Stimulated activated CD4-positive, alpha-beta T cell treated with anti-CD3 and anti-CD28 coated beads, TNF-alpha, amount 100 ng/mL, for 48 hours (primary cell): ENCODE results near the gene ZFP36.

Experiments used
- DNase-seq, 3 donors: peaks; one replicate each; pipeline ENCODE4 v3.0.0-alpha.2; 2020; ENCODE audit warnings: low read depth in 3 of 3

The ZFP36 gene

GRCh38 chr19:39419003-39419402, 12.4 kb downstream of the ZFP36 start:
- no peak for DNase-seq

DNA sequence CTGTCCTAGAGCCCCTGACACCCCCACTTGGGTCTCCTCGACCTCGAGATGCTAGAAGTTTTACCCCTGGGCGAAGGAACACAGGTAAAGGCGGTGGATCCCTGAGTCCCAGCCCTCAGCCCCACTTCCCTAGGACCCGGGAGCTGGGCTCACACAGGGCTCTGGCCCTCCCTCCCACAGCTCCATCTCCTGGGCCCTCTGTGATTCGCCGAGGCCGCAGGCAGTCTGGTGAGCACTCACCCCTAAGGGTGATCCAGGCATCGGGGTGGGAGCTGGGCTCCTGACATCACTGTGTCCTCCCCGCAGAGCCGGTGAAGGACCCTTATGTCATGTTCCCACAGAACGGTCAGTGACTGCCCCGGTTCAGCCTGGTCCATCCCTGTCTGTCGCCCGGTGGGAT, 14.1 kb downstream of the ZFP36 start:
- DNase-seq = no peak

- no peak for DNase-seq
Observed at GRCh38 chr19:39422020-39422419, 15.4 kb downstream of the ZFP36 start.

DNA sequence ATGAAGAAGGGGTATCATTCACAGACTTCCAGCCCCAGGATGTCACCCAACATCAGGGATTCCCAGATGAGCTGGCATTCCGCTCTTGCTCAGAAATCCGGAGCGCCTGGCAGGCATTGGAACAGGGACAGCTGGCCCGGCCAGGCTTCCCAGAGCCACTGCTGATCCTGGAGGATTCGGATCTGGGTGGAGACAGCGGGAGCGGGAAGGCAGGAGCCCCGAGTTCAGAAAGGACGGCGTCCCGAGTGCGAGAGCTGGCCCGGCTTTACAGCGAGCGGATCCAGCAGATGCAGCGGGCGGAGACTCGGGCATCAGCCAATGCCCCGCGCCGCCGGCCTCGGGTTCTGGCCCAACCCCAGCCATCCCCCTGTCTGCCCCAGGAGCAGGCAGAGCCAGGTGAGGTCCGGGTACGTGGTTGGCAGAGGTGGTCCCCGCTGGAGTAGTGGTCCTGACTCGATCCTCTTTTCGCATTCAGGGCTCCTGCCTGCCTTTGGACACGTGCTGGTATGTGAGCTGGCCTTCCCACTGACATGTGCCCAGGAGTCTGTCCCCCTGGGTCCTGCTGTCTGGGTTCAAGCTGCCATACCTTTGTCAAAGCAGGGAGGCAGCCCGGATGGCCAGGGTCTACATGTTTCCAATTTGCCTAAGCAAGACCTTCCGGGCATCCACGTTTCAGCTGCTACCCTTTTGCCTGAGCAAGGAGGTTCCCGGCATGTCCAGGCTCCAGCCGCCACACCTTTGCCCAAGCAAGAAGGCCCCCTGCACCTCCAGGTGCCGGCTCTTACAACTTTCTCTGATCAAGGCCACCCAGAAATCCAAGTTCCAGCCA, 16.8 kb downstream of the ZFP36 start:
- no peak for DNase-seq

- DNase-seq = no peak
Observed at GRCh38 chr19:39424934-39425333, 18.3 kb downstream of the ZFP36 start.

GRCh38 chr19:39425744-39426143, 19.1 kb downstream of the ZFP36 start:
- DNase-seq = no peak

GRCh38 chr19:39426170-39426569, 19.5 kb downstream of the ZFP36 start:
- DNase-seq = no peak

- no peak for DNase-seq
Observed at GRCh38 chr19:39427707-39428106, 21.1 kb downstream of the ZFP36 start.

DNA sequence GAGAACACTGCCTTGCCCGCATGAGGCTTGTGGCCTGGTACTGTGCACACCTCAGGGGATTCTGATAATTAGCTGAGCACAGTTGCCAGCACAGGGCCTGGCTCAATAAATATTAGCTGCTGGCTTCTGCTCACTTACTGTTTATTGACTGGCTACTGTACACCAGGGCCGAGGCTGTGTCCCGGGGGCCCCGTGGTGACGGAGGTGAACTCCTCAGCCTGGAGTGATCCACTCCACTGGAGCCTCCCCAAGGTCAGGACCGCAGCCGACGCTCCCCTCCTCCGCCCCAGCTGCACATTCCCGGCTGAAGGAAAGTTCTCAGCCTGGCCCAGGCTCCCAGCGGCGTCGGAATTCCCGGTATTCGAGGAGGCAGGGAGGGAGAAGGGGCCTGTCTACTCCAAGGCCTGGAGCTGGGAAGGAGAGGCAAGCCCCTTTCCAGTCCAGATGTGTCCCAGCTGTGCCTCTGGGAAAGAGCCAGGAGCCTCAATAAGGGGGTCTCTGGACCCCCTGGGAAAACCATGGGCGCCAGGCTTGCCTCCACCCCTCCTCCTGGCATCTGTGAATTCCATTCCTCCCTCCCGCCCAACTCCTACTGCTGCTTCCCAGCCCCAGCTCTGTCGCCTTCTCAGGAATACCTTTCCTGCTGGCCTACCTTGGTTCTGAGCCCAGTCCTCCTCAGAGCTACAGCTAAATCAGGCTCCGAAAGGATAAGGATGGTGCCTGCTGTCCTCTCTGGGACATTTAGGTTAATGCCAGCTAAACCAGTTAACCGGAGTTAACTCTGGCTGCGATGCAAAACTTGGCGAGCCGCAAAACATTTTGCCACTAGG, 21.9 kb downstream of the ZFP36 start:
- DNase-seq = no peak

DNA sequence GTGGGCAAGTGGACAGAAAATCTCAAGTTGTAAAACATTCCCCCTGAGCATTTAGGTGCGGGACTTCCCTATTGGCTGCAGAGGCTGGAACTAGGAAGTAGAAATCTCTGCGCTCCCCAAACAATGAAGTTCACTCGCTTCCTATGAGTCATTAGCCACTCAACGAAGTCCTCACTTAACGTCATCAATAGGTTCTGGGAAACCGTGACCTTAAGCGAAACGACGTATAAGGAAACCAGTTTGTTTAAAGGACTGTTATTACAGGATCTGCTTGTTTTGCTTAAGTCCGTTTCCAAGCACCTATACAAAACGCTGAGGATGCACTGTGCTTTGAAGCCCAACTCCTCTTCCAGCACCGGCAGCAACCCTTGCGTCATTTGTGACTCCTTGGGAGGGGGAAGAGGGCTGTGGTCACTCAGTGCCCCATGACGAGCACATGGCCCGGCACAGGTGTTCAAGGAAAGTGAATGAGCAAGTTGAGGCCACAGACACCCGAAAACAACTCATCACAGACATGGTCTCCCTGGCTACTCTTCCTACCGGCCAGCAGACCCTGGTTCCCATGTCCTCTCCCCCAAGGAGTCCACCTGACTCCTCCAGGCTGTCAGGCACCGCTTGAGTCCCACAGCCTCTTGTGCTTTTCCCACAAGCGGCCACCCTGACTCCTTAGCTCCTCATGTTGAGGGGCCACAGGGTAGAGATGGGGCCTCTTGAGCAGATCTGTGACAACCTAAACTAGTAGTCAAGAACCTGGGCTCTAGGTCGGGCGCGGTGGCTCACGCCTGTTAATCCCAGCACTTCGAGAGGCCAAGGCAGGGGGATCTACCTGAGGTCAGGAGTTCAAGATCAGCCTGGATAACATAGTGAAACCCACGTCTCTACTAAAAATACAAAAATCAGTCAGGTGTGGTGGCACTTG, 24.3 kb downstream of the ZFP36 start:
- DNase-seq = peak in 2 of 3 donors; percentile 53 to 67

- no peak for DNase-seq
Observed at GRCh38 chr19:39432677-39433025, 26.0 kb downstream of the ZFP36 start.

DNA sequence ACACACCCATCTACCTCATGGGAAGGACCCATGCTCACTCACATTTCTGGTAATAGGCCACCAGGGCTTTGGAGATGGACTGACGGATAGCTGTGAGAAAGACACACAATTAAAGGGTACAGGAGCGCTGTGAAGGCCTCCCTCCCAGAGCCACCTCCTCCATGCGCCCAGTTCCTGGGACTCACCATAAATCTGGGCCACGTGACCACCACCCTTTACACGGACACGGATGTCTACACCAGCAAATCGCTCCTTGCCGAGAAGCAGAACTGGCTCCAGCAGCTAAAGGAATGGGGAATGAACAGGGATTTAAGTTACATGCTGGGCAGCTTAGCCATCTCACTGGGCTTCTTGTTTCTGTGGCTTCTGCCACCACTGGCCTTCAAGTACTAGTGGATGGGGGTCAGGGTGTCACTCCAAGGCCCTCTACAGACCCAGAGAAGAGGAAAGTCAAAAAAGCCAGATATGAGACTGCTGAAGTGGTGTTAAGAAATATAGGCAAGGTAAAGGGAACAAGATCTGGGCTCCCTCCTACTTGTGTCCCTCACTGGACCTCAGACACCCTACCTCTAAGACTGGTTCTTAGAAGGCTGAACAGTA, 26.9 kb downstream of the ZFP36 start:
- no peak for DNase-seq

GRCh38 chr19:39434123-39435076, 27.8 kb downstream of the ZFP36 start:
- DNase-seq = no peak

- DNase-seq = peak; percentile 99 to 100 (median 99)
Observed at GRCh38 chr19:39435499-39436349, 29.1 kb downstream of the ZFP36 start, which contains the start of gene RPS16. TSS of gene RPS16 (minus strand) at chr19:39435949. CDS start at chr19:39435895, 54 bp downstream.

- no peak for DNase-seq
Observed at GRCh38 chr19:39436350-39436716, 29.7 kb downstream of the ZFP36 start.

GRCh38 chr19:39438270-39438934, 31.8 kb downstream of the ZFP36 start:
- DNase-seq = no peak

DNA sequence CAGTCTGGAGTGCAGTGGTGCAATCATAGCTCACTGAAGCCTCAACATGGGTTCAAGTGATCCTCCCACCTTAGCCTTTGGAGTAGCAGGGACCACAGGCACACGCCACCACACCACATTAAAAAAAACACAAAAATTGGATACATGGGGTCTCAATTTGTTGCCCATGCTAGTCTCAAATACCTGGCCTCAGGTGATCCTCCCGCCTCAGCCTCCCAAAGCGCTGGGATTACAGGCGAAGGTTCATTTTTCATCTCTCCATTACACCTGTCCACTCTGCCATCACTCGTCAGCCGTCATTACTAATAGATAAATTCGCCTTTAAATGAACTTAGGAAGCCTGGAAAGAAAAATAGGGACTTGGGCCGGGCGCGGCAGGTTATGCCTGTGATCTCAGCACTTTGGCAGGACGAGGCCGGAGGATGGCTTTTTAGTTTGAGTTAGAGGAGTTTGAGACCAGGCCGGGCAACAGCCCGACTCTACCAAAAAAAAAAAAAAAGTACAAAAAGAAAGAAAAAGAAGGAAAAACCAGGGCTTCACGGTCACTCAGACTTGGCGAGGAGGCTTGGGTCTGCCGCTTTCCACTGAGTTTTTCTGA, 38.0 kb downstream of the ZFP36 start:
- DNase-seq = no peak
